Adipocyte (in vitro differentiated cells): ENCODE data around the gene ATAD2B.
A peak's percentile ranks its signal among the peaks of the same experiment; 100 is the strongest.
"Not testable (repeated sequence)": the region's sequence is repeated elsewhere in the genome, so short reads cannot be mapped to it uniquely, and the experiment has no call there.

Experiments
- DNase-seq: peaks from one replicate; pipeline ENCODE4 v3.0.0-alpha.2; 2015; ENCODE audit warnings: low read depth
- H3K27me3 ChIP-seq: replicated peaks from 2 replicates; pipeline ENCODE4 v1.7.0; 2013; ENCODE audit warnings: mild to moderate bottlenecking, low read length, moderate library complexity; ENCODE audit not compliant: control insufficient read depth, insufficient read depth
- H3K36me3 ChIP-seq: 2 replicates; pipeline ENCODE4 v1.7.0; 2013; ENCODE audit warnings: low read length, mild to moderate bottlenecking, moderate library complexity; ENCODE audit not compliant: control insufficient read depth, insufficient read depth, severe bottlenecking
- H3K4me1 ChIP-seq: 2 replicates; pipeline ENCODE4 v1.7.0; 2013; ENCODE audit warnings: mild to moderate bottlenecking, low read length, moderate library complexity; ENCODE audit not compliant: control insufficient read depth, insufficient read depth
- H3K4me3 ChIP-seq: 2 replicates; pipeline ENCODE4 v1.7.0; 2013; ENCODE audit warnings: mild to moderate bottlenecking, low read length, moderate library complexity
- H3K9ac ChIP-seq: 2 replicates; pipeline ENCODE4 v1.7.0; 2013; ENCODE audit warnings: mild to moderate bottlenecking, low read length, moderate library complexity
- H3K9me3 ChIP-seq: 2 replicates; pipeline ENCODE4 v1.7.0; 2013; ENCODE audit warnings: mild to moderate bottlenecking, low read length, moderate library complexity; ENCODE audit not compliant: control insufficient read depth

ATAD2B gene

DNA sequence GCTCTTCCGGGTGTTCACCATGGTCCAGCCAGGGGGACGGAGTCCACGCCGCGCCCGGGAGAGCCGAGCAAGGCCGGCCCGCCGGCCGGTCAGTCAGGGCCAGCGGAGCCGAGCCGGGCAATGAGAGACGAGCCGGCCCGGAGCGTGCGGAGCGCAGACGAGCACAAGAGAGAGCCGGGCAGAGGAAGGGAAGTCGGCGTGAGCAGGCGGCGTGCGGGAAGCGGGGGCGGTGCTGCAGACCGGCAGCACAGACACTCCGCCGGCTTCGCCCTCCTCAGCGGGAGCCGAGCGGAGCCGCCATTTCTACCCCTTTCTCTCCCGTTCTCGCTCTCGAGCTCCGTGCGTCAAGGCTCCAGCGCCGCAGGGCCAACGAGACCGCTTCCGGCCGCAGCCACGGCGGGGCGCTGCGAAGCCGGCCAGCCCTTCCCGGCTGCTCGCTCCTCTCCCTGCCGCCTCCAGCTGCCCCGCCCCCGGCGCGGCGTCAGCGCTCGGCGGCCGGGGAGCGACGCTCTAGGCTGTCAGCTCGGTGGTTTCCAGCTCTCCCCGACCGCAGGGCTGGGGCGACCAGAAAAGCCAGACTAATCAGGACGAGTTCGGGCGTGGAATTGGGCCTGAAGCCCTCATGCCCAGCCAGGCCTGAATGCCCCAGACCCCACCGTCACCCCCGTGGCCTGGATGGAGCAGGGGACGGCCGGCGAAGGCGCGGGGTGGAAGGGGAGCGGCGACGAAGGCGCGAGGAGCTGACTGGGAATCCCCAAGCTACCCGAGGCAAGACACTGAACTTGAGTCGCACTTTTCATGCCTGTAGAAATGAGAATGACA is at the start of gene ATAD2B:
TSS of gene ATAD2B (minus strand) at position 374 of the 822 bp plus-strand sequence. CDS start at position 21, 353 bp downstream.
- Histone ChIP-seq H3K4me3 (peak within 1 kb of the TSS; percentile 92), H3K9ac (peak within 1 kb of the TSS; percentile 99), H3K9me3 (no peaks in the 10 kb centered on the region), H3K4me1 (peaks cover 22% of the 10 kb centered on the region), H3K36me3 (no peaks in the 10 kb centered on the region), H3K27me3 (no peaks in the 10 kb centered on the region)
- peak; percentile 98 for DNase-seq

DNA sequence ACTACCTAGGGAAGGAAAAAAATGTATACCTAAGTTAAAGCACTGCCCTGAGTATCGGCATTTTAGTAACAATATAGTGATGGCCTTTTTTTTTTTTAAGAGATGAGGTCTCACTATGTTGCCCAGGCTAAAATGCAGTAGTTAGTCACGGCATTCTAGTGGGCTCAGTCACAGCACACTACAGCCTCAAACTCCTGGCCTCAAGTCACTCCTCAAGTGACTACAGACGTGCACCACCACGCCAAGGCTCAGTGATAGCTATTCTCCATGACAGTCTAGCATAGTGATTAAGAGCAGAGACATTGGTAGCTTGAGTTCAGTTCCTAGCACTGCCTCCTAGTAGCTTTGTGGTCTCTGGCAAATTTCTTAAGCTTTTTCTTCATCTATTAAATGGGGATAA is 40.9 kb upstream of the ATAD2B start:
- no peak overlapping the region for H3K9ac ChIP-seq
- H3K9me3 ChIP-seq: no peaks in the 10 kb centered on the region
- no peak overlapping the region for H3K4me3 ChIP-seq
- DNase-seq: no peak
- H3K36me3 ChIP-seq: peaks cover 21% of the 10 kb centered on the region
- H3K27me3 ChIP-seq: no peaks in the 10 kb centered on the region
- H3K4me1 ChIP-seq: no peaks in the 10 kb centered on the region

DNA sequence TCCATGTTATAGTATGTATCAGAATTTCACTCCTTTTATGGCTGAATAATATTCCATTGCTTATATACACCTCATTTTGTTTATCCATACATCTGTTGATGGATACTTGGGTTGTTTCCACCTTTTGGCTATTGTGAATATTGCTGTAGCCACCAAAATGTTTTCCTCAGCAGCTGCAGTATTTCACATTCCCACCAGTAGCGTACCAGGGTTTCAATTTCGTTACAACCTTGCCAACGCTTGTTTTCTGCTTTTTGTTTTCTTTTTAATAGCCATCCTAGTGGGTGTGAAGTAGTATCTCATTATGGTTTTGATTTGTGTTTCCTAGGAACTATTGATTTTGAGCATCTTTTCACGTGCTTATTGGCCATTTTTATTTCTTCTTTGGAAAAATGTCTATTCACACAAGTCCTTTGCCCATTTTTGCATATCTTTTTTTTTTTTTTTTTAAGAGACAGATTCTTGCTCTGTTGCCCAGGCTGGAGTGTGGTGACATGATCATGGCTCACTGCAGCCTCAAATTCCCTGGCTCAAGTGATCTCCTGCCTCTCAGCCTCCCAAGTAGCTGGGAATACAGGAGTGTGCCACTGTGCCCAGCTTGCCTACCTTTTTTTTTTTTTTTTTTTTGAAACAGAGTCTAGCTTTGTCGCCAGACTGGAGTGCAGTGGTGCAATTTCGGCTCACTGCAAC is 27.5 kb upstream of the ATAD2B start:
- H3K9ac ChIP-seq: no peak overlapping the region
- no peaks in the 10 kb centered on the region for H3K9me3 ChIP-seq
- no peaks in the 10 kb centered on the region for H3K4me1 ChIP-seq
- H3K36me3 ChIP-seq: no peaks in the 10 kb centered on the region
- H3K27me3 ChIP-seq: no peaks in the 10 kb centered on the region
- H3K4me3 ChIP-seq: peak overlapping the region; percentile 61
- DNase-seq: no peak

DNA sequence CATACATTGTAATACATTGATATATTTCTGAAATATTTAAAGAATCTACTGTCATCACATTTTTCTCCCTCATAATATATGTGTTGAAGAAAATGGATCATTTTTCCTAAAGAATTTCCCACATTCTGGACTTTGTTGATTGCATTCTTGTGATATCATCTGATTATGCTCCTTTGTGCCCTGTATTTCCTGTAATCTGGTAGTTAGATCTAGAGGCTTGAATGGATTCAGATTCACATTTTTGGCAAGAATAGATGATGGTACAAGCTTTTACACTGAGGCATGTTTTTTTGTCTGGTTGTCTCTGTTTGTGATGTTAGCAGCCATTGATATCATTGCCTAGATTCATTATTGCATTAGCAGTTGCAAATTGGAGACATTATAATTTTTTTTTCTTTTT is 26.7 kb upstream of the ATAD2B start:
- no peak overlapping the region for H3K4me3 ChIP-seq
- H3K9ac ChIP-seq: no peak overlapping the region
- no peaks in the 10 kb centered on the region for H3K9me3 ChIP-seq
- H3K27me3 ChIP-seq: no peaks in the 10 kb centered on the region
- no peak for DNase-seq
- no peaks in the 10 kb centered on the region for H3K36me3 ChIP-seq
- no peaks in the 10 kb centered on the region for H3K4me1 ChIP-seq

DNA sequence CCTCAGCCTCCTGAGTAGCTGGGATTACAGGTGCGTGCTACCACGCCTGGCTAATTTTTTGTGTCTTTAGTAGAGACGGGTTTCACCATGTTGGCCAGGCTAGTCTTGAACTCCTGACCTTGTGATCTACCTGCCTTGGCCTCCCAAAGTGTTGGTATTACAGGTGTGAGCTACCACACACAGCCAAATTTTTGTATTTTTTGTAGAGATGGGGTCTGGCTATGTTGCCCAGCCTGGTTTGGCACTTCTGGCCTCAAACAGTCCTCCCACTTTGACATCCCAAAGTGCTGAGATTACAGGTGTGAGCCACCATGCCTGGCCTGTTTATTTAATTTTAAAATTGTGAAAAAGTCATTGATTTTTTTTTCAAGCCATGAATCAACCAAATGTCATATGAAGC is 25.6 kb upstream of the ATAD2B start:
- H3K9me3 ChIP-seq, H3K4me1 ChIP-seq, H3K36me3 ChIP-seq, H3K9ac ChIP-seq, H3K4me3 ChIP-seq, DNase-seq, H3K27me3 ChIP-seq: not testable (repeated sequence)

DNA sequence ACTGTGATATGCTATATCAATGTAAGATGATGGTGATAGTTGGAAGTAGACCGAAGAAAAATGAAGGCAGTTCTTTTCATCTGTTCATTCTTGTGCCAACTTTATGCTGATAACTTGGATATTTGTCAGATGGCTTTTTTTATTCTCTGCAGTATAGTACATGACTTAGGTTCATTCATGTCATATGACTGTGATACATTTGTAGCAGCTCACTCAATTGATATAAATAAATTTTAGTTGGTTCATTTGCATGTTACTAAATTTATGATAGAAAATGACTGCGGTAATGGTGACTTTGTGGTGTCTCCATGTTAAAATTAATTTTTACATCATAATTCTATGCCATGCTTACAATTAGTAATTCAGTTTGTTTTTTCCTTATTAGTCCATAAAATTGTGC is 20.4 kb upstream of the ATAD2B start:
- no peaks in the 10 kb centered on the region for H3K27me3 ChIP-seq
- H3K9ac ChIP-seq: no peak overlapping the region
- no peaks in the 10 kb centered on the region for H3K36me3 ChIP-seq
- no peaks in the 10 kb centered on the region for H3K9me3 ChIP-seq
- DNase-seq: no peak
- H3K4me1 ChIP-seq: peaks cover 20% of the 10 kb centered on the region
- H3K4me3 ChIP-seq: no peak overlapping the region

DNA sequence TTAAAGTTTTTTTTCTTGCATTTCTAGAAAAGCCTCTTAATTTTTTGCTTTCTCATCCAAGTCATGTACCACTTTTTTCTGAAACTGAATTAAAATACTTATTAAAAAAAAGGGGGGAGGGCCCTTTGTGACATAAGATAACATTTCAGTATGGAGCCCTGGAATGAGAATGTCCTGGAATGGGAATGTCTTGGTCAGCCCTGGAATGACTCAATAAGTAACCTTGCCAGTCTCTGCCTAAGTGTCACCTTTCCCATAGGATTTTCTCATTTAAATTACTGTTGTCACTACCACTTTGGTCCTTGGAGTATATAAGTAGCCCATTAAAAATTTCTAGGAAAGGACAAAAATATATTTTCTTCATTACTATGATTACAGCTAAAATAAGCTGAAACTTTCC is 18.1 kb upstream of the ATAD2B start:
- no peaks in the 10 kb centered on the region for H3K9me3 ChIP-seq
- H3K4me3 ChIP-seq: no peak overlapping the region

DNA sequence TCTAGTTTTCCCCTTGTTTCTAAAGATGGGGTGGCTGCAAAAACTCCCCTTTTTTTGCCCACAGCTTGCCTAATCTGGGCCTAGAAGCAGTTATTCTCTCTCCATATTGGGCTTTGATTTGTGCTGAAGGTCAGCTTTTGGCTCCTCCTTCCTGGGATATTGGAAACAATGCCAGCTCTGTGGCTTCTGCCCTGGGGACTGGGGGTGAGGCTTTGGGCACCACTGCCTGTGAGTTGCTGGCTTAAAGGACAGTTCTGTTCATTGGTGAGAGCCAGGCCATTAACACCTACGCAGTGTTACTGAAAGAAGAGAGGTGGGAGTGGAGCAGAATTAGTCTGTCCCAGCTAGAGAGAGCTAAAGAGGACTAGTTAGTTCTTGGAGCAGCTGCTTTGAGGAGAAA is 17.6 kb upstream of the ATAD2B start:
- Histone ChIP-seq H3K4me1 (peaks cover 28% of the 10 kb centered on the region), H3K4me3 (no peak overlapping the region), H3K9me3 (no peaks in the 10 kb centered on the region), H3K36me3 (no peaks in the 10 kb centered on the region), H3K9ac (peak overlapping the region; percentile 25), H3K27me3 (no peaks in the 10 kb centered on the region)
- no peak for DNase-seq

More for the DNA sequence above, 18.1 kb upstream of the ATAD2B start:
- H3K4me1 ChIP-seq: peaks cover 27% of the 10 kb centered on the region
- H3K9ac ChIP-seq: no peak overlapping the region
- peak; percentile 16 for DNase-seq
- H3K36me3 ChIP-seq: no peaks in the 10 kb centered on the region
- no peaks in the 10 kb centered on the region for H3K27me3 ChIP-seq

DNA sequence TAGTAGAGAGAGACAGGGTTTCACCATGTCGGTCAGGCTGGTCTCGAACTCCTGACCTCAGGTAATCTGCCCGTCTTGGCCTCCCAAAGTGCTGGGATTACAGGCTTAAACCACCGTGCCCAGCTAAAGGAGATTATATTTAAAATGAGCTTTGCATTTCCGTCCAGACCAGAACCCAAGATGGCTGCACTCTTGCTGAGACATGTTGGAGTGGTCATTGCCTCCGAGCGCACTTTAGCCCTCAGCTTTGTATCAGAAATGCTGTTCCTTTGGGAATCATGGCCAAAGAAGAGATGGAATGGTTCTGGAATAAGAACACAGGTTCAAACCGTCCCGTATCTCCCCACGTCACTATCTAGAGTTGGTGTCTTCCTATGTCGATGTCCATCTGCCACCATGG is 16.7 kb upstream of the ATAD2B start:
- no peaks in the 10 kb centered on the region for H3K27me3 ChIP-seq
- DNase-seq: no peak

DNA sequence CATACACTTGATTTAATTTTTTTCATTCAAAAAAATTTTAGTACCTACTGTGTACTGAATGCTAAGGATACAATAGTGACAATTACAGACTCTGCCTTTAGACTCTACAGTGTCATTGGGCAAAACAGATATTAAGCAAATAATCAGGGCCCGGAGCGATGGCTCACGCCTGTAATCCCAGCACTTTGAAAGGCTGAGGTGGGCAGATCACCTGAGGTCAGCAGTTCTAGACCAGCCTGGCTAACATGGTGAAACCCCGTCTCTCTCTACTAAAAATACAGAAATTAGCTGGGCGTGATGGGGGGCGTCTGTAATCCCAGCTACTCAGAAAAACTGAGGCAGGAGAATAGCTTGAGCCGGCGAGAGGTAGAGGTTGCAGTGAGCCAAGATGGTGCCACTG is 14.7 kb upstream of the ATAD2B start:
- Histone ChIP-seq H3K4me1 (peaks cover 38% of the 10 kb centered on the region), H3K9ac (peak overlapping the region; percentile 93), H3K36me3 (no peaks in the 10 kb centered on the region), H3K27me3 (no peaks in the 10 kb centered on the region), H3K9me3 (no peaks in the 10 kb centered on the region), H3K4me3 (peak overlapping the region; percentile 95)
- no peak for DNase-seq

More for the DNA sequence above, 16.7 kb upstream of the ATAD2B start:
- no peak overlapping the region for H3K4me3 ChIP-seq
- H3K36me3 ChIP-seq: no peaks in the 10 kb centered on the region
- no peaks in the 10 kb centered on the region for H3K9me3 ChIP-seq
- H3K9ac ChIP-seq: no peak overlapping the region
- H3K4me1 ChIP-seq: peaks cover 36% of the 10 kb centered on the region

DNA sequence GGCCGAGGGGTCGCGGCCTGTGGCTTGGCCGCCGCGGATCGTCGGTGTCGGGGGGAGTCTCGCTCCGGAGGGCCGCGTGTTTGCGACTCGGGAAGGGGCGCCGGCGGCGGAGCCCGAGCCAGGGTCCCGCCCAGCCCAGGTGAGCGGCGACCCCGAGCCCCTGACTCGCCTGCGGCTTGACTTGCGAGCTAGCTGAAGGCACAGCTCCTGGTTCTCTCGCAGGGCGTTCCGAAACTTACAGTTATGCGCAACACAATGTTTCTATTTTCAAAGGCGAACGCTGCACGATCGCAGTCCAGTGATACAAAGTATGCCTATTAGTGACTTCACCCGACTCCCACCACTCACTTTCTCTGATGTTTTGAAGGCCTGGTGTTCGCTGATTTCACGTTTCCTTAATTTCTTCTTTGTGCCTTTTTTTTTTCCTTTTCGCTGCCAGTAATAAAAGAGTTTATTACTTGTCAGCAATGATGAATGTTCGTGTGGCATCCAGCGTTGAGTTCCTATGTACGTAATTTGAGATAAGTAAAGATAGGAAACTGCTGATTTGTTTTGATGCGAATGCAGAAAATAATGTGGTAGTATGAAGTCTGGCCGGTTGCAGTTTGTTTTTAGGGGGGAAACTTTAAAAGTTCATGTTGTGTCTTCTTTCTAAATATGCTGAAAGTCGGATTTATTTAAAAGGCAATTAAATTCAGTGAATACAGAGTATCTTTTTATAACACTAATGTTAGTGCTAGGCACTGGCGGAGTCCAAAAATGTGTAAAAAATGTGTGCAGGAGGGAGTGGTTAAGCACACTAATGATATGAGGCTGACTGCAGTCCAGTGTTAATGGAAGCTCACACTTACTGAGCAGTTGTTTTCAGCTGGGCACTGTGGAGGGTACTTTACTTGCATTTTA is 14.0 kb upstream of the ATAD2B start:
- Histone ChIP-seq H3K4me3 (peak overlapping the region; percentile 95), H3K27me3 (no peaks in the 10 kb centered on the region), H3K9ac (peak overlapping the region; percentile 93), H3K9me3 (no peaks in the 10 kb centered on the region), H3K4me1 (peaks cover 38% of the 10 kb centered on the region), H3K36me3 (no peaks in the 10 kb centered on the region)
- peak; percentile 71 for DNase-seq
